ENCODE results near the gene GPR78. TPM values are rescaled to one million over a fixed set of nuclear protein-coding genes. Genes with fewer than 3 reads are reported as not detected.

The GPR78 gene
- polyA plus RNA-seq, 12 donors = 0.23 to 1.8 (median 0.77) TPM; not detected in 3

- DNase-seq = no peak
Observed at GRCh38 chr4:8545439-8545765, 34.8 kb upstream of the GPR78 start.

- DNase-seq = no peak
Observed at GRCh38 chr4:8546766-8547107, 33.5 kb upstream of the GPR78 start.

DNA sequence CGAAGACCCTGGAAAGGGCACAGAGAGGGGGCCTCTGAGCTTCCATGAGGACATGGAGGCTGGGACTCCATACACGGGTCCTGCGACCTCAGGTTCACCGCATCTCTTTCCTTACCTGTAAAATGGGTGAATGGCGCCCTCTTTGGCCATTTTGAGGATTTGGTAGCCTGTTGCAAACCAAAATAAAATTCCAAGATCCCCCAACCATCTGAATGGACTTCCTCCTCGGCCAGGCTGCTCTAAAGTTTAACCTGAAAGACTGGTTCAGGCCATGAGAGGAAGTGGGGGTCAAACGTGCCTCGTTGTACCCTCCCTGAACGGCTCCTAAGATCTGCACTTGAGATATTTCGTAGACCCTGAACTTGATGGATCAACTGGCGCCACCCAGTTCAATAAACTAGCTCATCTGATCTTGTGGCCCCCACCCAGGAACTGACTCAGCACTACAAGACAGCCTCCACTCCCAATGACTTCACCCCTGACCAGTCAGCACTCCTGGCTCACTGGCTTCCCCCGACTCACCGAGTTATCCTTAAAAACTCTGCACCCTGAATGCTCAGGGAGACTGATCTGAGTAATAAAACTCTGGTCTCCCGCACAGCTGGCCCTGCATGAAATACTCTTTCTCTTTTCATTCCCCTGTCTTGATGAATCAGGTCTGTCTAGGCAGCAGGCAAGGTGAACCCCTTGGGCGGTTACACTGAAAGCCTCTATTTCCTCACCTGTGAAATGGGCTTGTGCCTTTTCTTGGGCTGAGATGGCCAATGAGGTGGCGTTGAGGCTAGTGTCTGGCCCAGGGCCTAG lies 32.9 kb upstream of the GPR78 start:
- DNase-seq = no peak

DNA sequence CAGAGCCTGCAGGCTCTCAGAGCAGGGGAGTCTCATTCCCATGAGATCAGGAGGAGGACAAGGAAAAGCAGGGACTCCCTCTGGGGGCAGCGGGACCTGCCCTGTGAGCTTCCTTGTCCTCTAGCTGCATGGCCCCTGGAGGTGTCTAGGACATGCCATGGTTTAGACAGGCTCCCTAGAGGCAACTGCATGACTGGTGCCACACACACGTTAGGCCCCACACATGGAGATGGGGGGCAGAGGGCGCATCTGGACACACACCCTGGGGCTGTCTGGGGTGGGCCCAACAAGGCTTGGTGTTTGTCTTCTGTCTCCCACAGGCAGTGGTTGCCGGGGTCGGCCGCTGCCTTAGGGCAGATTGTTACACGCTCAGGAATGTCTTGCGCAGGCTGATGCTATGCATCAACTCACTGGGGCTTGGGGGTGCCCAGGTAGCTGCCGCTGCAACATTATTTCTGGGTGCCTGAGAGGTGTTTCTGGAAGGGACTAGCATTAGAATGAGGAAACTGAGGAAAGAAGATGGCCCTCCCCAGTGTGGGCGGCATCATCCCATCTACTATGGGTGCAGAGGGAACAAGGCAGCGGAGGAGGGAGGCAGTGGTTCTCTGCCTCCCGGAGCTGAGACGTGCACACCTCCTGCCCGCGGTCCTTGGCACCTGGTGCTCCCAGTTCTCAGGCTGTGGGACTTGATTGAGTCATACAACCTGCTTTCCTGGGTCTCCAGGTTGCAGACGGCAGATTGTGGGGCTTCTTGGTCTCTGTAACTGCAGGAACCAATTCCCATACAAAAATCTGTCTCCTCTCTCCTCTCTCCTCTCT lies 32.1 kb upstream of the GPR78 start:
- DNase-seq = no peak

GRCh38 chr4:8548731-8549351 lies 31.4 kb upstream of the GPR78 start:
- DNase-seq = no peak

DNA sequence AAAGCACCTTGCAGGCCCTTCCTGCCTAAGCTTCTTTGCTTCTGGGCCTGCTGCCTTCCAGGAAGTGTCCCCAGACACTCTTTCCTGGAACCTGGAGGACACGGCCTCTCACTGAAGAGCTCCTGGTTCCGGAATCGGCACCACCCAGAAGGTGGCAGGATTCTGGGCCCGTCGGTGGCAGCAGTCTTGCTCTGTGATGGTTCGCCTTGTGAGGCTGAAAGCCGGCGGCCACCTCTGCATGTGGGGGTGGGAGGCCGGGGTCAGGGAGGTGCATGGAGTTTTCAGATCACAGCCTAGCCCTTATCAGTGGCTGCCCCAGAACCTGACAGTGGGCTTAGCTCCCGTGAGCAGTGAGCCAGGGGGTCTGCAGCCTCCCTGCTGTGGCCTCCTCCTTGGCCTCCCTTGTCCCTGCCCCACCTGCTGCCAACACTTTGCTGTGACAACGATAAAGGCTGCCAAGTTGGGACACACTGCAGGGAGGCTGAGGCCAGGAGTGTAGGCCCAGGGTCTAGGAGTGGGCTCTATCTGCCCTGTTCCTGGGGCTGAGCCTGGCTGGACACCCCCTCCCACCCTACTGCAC lies 30.8 kb upstream of the GPR78 start:
- no peak for DNase-seq

DNA sequence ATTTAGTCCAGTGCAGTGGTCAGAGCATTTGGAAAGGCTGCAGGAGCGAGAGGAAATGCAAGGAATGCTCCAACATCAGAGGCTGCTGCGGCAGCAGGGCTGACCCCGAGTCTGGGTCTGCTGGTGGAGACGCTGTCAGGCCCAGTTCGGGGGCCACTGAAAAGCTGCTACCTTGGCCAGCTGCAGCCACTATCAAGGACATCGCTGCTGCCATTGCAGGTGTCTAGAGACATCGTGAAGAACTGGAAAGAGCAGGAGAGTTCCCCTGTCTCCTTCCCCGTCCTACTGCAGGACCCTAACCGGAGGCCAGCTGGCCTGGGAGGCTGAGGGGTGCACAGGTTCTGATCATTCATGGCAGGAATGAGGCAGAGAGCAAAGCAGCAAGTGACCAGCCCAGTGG lies 29.5 kb upstream of the GPR78 start:
- no peak for DNase-seq

DNA sequence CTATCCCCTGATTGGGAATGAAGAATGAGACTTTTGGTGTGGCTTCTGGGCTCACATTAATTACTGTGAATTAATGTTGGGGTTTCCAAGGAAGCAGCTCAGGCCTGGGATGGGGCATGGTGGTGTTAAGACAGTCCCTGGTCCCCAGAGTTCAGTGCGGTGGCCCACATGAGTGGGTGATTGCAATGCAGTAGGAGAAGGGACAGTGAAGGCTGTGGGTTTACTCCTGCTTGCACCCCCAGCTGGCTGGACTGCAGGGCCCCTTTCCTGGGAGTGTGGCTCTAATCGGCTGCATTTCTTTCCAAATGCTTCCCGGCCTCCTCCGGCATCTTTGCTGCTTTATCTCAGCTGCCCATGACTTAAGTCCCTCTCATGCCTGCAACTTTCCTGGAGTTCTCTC lies 28.2 kb upstream of the GPR78 start:
- no peak for DNase-seq

GRCh38 chr4:8552581-8553205 lies 27.5 kb upstream of the GPR78 start:
- no peak for DNase-seq

- no peak for DNase-seq
Observed at GRCh38 chr4:8553216-8553615, 27.0 kb upstream of the GPR78 start.

- no peak for DNase-seq
Observed at GRCh38 chr4:8553991-8554405, 26.2 kb upstream of the GPR78 start.

DNA sequence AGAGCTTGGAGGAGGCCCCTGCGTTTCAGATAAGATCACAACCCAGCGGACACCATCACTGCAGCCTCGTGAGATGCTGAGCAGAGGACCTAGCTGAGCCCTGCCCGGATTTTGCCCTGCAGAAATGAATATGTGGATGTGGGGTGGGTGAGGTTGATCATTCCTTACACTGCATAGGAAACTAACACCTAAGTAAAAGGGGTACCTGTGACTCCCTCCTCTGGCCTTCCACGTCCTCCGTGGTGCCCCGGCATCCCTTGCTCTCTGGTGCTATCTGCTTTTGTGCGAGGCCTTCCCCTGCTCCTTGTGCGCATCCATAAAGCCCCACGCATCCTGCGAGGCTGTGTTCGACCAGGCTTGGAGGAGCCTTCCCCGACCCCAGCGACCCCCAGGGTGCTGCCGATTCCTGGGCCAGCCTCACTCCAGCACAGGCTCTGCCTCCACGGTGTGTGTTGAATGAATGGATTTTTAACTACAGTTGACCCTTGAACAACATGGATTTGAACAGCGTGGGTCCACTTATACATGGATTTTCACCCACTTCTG lies 25.6 kb upstream of the GPR78 start:
- no peak for DNase-seq

DNA sequence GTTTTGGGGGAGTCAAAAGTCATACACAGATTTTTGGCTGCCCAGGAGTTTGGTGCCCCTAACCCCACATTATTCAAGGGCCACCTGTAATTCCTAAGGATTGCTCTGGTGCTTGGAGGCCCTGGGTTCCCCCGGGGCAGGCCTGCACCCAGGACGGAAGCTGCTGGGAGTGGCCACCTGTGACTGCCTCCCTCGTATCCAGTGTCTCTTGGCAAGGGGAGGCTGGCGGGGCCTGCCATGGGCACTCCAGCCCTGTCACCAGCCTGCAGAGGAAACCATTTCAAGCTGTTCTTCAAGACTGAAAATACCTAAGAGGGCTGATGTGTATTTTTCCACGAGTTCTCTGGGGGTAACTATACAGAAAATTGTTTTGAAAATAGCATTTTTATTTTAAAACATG lies 24.5 kb upstream of the GPR78 start:
- DNase-seq = no peak

- no peak for DNase-seq
Observed at GRCh38 chr4:8556341-8557150, 23.6 kb upstream of the GPR78 start.

DNA sequence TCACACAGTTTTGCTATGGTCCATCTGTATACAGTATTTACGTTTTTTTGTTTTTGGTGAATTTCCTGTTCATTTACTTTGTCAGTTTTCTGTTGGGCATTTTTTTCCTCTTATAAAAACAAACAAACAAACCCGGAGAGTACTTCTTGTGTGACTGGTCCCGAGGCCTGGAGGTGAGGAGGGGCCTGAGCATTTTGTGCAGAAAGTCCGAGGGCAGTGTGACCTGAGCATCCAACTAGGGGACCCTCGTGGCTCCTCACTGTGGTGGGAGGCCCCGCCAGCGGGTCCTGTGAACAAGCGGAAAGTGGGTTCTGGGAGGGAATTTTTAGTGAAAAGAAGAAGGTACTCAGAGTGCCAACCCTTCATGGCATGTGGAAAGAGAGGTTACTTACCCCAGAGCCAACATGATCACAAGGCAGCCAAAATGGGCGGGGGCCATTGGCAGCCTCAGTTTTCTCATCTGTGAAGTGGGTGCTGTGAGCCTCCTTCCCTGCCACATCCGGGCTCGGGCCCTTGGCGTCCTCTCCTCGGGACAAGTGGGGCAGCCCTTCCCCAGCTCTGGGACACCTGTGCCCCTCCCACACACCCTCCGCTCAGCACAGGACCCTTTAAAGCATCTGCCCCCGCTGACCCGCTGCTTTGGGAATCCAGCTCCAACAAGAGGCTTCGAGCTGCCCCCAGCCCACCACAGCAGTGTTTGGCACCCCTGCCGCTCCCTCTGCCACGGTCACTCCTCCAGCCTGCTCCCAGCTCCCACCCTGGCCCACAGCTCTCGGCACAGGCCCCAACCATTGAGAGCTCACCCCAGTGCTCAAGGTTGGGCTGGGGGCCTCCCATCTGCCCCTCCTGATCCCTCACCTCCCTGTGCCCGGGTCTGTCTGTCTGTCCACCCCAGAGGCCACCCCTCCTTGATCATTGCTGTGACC lies 22.8 kb upstream of the GPR78 start:
- DNase-seq = no peak

DNA sequence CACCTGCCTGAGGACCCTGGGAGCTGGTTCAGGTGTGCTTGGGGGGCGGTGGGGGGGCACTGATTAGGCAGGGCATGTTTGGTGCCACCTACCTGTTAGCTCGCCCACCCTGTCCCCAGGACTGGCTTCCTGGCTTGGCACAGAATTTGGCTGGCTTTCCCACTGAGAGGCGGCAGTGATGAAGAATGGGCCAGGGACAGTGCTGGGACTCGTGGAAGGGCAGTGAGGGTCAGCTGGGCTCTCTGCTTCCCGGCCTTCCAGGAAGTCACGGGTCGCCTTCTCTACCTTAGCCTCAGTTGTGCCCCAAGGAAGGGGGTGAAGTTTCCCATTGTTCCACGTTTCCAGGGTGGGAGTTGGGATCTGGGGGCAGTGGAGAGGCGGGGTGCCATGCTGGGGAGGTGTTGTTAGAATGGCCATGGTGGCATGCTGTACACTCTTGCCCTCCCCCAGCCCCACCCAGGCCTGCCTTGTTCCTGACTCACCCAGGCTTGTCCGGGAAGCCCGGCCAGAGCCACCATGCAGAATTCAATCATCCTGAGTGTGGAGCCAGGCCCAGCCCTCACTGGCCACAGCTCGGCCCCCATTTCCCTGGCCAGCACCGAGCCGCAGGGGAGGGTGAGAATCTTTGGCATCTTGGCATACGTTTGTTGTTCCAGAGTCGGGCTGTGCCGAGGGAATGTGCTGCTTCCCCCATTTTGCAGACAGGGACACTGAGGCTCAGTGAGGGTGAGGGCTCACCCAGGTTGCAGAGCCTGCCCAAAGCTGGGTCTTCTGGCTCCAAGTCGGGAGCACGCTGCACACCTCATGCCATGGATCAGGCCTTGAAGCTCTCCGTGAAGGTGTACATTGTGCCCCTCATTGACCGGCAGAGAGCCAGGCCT lies 21.9 kb upstream of the GPR78 start:
- no peak for DNase-seq

DNA sequence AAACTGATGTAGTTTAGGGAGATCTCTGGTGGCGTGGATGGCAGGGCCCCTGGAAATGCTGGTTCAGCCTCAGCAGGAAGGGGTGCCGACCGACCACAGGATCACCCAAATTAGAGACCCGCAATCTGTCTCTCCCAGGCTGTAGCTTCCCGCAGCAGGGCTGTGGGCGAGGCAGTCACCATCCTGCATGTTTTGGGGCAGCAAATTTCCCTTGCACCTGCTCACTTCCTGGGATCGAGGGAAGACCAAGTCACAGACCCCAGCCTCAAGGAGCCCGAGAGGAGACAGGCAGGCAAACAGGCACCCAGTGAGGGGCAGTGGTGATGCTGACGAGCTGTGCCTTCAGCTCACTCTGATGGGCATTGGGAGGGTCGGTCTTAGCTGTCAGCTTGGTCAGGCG lies 21.2 kb upstream of the GPR78 start:
- DNase-seq = no peak

GRCh38 chr4:8559524-8560264 lies 20.5 kb upstream of the GPR78 start:
- no peak for DNase-seq

Data from muscle of arm (tissue), 12 donors.